ENCODE measurements around the gene NPTXR. TPM values are rescaled to one million over a fixed set of nuclear protein-coding genes. Genes with fewer than 3 reads are reported as not detected.

Gene NPTXR
- total and polyA plus RNA-seq, 2 donors (not counting 3 experiments of a cell fraction or from before 2014, with no cell fraction given) = 0.37 to 0.73 TPM

DNA sequence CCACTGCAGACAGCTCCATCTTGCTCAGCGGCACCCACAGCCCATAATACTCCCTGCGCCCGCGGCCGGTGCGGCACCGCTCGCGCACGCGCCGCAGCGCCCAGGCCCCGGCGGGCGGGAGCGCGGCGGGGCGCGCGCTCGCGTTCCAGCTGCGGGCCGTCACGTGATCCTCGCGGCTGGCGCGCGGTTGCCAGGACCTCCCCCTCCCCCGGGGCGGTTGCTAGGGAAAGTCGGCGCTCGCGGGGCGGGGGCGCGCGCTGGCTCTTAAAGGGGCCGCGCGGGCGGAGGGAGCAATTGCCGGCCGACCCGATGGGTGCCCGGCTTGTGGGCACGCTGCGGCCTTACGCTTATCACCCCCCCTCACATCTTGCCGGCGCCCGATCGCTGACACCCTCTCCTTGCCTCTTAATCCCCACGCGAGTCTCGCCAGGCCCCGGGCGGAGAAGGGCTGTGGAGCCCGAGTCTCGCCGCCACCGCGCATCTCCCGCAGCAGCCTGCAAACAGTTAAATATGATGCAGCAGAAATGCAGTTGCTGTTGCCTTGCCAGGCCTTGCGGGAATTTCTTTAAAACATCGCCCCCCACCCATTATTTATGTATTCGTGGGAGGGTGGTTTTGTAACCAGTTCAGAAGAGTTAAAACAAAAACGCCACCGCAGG lies 28.5 kb upstream of the NPTXR start, which contains the start of gene CBX6:
TSS of gene CBX6 (minus strand) at position 45 of the 659 bp plus-strand sequence. CDS start at position 19, 26 bp downstream.
- H3K27ac ChIP-seq (ENCODE audit: insufficient read depth, low read depth, low read length) = peak within 1 kb of the TSS; percentile 21
- peak within 1 kb of the TSS; percentile 96 for H2AFZ ChIP-seq (ENCODE audit: low read depth, low read length)
- H4K20me1 ChIP-seq (replicated peaks; ENCODE audit: control insufficient read depth, extremely low read depth, insufficient read depth, low read length) = no peaks in the 10 kb centered on the region
- TF ChIP-seq, protein P1, sequence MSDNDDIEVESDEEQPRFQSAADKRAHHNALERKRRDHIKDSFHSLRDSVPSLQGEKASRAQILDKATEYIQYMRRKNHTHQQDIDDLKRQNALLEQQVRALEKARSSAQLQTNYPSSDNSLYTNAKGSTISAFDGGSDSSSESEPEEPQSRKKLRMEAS (IDR thresholded peaks at IDR 0.05; ENCODE audit: insufficient read depth, insufficient read length) = peak; percentile 78
- TF ChIP-seq POLR2AphosphoS5 (IDR thresholded peaks at IDR 0.05; ENCODE audit: insufficient read depth, low read depth, low read length) (peak; percentile 60), POLR2A (IDR thresholded peaks at IDR 0.05; ENCODE audit: low read depth, low read length) (peak; percentile 80), EZH2 (IDR thresholded peaks at IDR 0.05; ENCODE audit: borderline replicate concordance, low read depth, low read length, severe bottlenecking) (no peak)
- peaks cover 14 to 25% of the 10 kb centered on the region in 2 experiments for H3K27me3 ChIP-seq (ENCODE audit: control insufficient read depth in 2 of 2, insufficient read depth in 2 of 2, low read length in 2 of 2)
- DNase-seq (ENCODE audit: low read depth, low spot score) (peak; percentile 92), FAIRE-seq (peak; percentile 87)
- no TSS peak for BruUV-seq (replicated peaks)
- peak within 1 kb of the TSS; percentile 59 for H3K9ac ChIP-seq (replicated peaks; ENCODE audit: extremely low read depth, insufficient read depth, low read length)
- H3K36me3 ChIP-seq (ENCODE audit: control insufficient read depth in 2 of 2, extremely low read depth in 1 of 2, insufficient read depth in 2 of 2, low read length in 2 of 2) = peaks cover 3 to 5% of the 10 kb centered on the region in 2 experiments
- peak within 1 kb of the TSS; percentile 76 to 82 (median 79) for H3K4me3 ChIP-seq (replicated peaks in 1 of 3; ENCODE audit: insufficient read depth in 1 of 3, low read depth in 1 of 3, low read length in 3 of 3)
- peaks cover 17% of the 10 kb centered on the region for H3K4me1 ChIP-seq (ENCODE audit: control insufficient read depth, extremely low read depth, insufficient read depth, low read length)
- intact Hi-C loops (cut with micrococcal nuclease) (loop anchor here (1.0 to 10.0 kb wide), 4 partner anchors 110 to 660 kb away; partner anchors contain the start of genes APOBEC3B, RPL3 and RPS19BP1), dilution Hi-C loops (cut with MboI; ENCODE audit: extremely low pct_ligation_motif_present, low sequenced_read_pairs) (no loop called here)
- ChIA-PET CTCF (interaction anchor here (0.9 to 7.0 kb wide), 6 partner anchors 52 to 130 kb away, joined by 3 to 160 read pairs (median 36); no protein-coding TSS in a partner anchor), POLR2A (interaction anchor here (0.6 kb wide), 2 partner anchors 52 to 128 kb away, joined by 3 read pairs; no protein-coding TSS in a partner anchor)
- no peaks in the 10 kb centered on the region for H3K9me3 ChIP-seq (replicated peaks; ENCODE audit: control insufficient read depth, insufficient read depth, low read length)
- peaks cover 21% of the 10 kb centered on the region for H3K79me2 ChIP-seq (ENCODE audit: control insufficient read depth, insufficient read depth, low read length)
- peak within 1 kb of the TSS; percentile 84 for H3K4me2 ChIP-seq (ENCODE audit: insufficient read depth, low read length)
- no peaks in the 10 kb centered on the region for H3K9me1 ChIP-seq (replicated peaks; ENCODE audit: control insufficient read depth, extremely low read depth, insufficient read depth, low read length)
